Right lobe of liver (tissue), 4 donors: Measurements from ENCODE around the gene PRMT5.

Source experiments
- CTCF ChIP-seq, 4 donors: fragments of 200-600 bp in 3 of 4; fragments of 450-650 bp in 1 of 4; IDR thresholded peaks; one replicate each; pipeline versions ENCODE4 v1.5.1 to v1.8.0; 2016 to 2022; ENCODE audit warnings: antibody characterized with exemption in 4 of 4, mild to moderate bottlenecking in 2 of 4
- POLR2A ChIP-seq: fragments of 450-650 bp; IDR thresholded peaks from one replicate; pipeline ENCODE4 v1.6.1; 2017; ENCODE audit warnings: antibody characterized with exemption, mild to moderate bottlenecking
- donor health status: DM: no; HTN: no; CAD: no.
- donor health status: DM: no; HTN: no; CAD: no.
- donor health status: DM: no; HTN: yes; CAD: no.

GRCh38 chr14:22910916-22911315 is 18.3 kb downstream of the PRMT5 start:
- TF ChIP-seq CTCF (IDR thresholded peaks at IDR 0.05) (no peak), POLR2A (no peak)
